Activated CD4-positive, CD25-positive, alpha-beta regulatory T cell treated with anti-CD3 and anti-CD28 coated beads, Interleukin-2, amount 50 U/mL, for 72 hours (primary cell): Measurements from ENCODE around the gene AURKA.
"Not testable (repeated sequence)": the region's sequence is repeated elsewhere in the genome, so short reads cannot be mapped to it uniquely, and the experiment has no call there.

ENCODE experiments used
- DNase-seq: peaks from one replicate; pipeline ENCODE4 v3.0.0; 2021

Gene AURKA

GRCh38 chr20:56420940-56421688 lies 29.1 kb upstream of the AURKA start:
- no peak for DNase-seq

- DNase-seq, result no peak
These were observed 28.0 kb upstream of the AURKA start for GRCh38 chr20:56420028-56420427.

GRCh38 chr20:56418385-56418861 lies 26.4 kb upstream of the AURKA start:
- no peak for DNase-seq

- no peak for DNase-seq
These were observed 25.9 kb upstream of the AURKA start for GRCh38 chr20:56417911-56418310.

- no peak for DNase-seq
These were observed 25.4 kb upstream of the AURKA start for GRCh38 chr20:56417402-56417801.

DNA sequence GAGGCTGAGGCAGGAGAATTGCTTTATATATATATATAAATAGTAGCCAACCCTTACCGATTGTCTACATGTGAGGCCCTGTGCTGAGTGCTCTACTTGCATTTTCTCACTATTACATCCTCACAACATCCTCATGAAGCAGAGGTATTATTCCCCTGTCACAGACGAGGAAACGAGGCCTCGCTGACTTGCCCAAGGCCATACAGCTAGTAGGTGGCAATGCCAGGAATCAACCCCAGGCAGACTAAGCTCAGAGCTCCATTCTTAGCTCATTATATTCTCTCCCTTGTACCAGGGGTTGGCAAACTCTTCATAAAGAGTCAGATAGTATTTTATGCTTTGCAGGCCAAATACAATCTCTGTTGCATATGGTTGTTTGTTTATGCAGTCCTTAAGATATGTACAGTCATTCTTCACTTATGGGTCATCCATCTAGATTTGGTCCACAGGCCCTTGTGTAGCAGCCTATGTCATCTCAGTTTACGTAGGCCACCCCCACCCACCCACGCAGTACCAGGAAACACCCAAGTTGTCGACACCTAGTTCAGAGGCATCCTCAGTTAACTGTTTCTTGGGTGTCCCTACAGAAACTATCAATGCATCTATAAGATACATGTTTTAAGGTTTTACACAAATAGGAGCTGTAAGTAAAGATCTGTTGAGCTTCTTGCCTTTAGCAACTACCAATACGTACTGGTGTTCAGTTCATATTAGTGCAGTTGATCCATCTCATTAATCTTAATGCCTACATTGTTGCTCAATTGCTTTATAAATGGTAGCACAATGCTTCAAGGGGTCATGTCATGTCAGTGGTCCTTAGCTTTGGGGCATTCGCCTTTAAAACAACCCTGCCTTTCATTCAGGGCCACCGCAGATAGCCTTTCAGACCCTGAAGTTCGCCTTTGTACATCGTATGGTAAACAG lies 23.1 kb upstream of the AURKA start:
- no peak for DNase-seq

DNA sequence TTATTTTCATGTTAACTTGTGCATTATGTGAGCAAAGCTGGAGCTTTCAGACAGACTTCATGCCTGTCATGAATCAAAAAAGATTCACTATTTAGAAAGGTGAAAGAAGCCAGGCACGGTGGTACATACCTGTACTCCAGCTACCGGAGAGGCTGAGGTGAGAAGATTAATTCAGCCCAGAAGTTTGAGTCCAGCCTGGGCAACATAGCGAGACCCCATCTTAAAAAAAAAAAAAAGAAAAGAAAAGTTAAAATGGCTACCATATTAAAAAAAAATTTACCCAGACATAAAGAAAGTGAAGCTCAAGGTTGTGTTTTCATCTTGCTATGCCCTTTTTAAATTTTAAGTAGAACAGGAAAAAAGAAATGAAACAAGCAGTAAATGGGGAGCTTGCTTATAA lies 20.9 kb upstream of the AURKA start:
- DNase-seq, result no peak

GRCh38 chr20:56412473-56412790 lies 20.4 kb upstream of the AURKA start:
- no peak for DNase-seq

DNA sequence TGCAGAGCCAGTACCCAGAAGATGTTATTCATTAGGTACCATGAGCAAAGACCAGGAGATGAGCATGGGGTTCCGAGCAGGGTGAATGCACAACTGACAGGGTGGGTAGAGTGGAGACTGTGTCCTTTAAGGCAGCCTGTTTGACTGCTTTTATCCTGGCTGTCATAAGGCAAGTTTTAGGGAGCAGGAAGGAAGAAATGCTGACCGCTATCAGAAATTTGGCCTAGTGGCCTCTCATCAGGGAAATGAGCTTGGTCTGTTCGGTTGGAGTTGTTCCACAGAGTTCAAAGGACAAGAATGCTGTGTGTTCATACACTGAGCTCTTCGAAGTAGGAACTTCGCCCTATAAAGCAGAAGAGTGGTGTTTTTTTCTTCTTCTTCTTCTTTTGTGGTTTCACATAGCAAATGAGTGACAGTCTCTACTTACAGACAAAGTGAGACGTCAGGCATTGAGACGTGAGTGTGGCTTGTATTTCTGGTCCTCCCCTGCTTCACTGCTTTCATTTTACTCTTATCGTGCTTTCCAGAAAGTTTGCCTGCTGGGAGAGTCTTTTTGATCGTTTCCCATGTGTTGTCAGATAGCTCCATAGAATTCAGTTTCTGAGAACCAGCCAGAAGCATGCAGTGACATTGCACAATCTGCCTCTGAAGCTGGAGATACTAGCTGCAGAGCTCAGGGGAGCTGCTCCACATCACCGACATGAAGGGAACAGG lies 19.9 kb upstream of the AURKA start, which contains the start of gene CASS4:
CASS4 (plus strand) TSS at position 502 of the 714 bp plus-strand sequence; CDS start at position 701, 199 bp downstream.
- no peak for DNase-seq

- DNase-seq, result not testable (repeated sequence)
These were observed 19.3 kb upstream of the AURKA start for GRCh38 chr20:56411287-56411686.

DNA sequence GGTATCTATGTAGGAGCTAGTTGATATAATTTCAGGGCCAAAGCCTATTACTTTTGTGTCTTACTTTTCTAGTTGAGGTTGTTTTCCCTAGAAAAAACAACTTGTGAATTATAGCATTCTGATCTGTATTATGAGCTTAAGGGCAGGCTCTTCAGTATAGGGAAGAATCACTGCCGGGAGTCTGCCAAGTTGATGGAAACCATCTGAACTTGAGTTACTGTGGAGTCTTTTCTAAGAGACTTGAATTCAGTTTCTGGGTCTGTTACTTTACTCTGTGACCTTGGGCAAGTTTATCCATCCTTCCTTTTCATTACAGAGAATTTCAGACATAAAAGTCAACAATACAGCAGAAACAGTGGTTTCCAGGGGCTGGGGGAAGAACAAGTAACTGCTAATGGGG lies 17.9 kb upstream of the AURKA start:
- no peak for DNase-seq

DNA sequence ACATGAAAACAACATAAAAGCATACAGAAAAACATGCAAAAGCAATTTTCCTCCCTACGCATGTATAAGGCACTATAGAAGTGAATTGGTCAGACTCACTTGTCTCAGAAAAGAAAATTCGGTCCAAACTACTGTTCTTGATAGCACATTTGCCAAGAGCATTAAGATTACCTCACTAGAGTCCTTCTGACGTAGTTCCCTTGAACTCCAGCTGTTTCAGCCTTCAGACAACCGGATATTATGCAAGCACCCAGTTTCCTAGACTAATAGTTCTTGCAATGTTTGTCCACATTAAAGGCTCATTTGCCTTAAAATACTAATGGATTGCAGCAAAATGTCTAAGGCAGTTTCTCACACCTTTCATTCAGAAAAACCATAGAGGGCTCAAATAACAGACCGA lies 17.5 kb upstream of the AURKA start:
- DNase-seq, result no peak

- DNase-seq, result no peak
These were observed 14.9 kb upstream of the AURKA start for GRCh38 chr20:56406910-56407309.

DNA sequence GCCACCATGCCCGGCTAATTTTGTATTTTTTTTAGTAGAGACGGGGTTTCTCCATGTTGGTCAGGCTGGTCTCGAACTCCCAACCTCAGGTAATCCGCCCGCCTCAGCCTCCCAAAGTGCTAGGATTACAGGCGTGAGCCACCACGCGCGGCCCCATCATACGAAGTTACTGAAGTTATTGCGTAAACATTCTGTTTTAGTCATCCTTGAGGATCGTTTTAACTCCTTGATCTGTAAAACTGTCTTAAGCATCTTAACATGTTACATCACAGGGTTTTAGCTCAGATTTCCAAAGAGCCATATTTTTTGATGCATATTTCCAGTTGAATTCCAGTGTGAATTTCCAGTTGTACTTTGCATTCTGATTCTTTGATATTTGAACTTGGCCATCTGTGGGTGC lies 13.3 kb upstream of the AURKA start:
- not testable (repeated sequence) for DNase-seq

DNA sequence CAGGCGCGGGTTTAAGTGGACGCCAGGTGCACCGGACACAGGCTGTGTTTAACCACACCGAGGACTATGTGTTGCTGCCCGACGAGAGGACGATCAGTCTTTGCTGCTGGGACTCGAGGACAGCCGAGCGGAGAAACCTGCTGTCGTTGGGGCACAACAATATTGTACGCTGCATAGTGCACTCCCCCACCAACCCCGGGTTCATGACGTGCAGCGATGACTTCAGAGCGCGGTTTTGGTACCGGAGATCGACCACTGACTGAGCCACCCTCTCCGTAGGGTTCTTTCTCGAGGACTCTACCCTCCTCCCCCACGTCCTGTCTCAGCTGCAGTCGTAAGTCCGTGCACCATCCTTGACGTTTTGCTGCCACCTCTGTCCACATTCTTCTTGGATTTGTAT lies 11.4 kb upstream of the AURKA start:
- no peak for DNase-seq

- no peak for DNase-seq
These were observed 8.1 kb upstream of the AURKA start for GRCh38 chr20:56400001-56400640.

DNA sequence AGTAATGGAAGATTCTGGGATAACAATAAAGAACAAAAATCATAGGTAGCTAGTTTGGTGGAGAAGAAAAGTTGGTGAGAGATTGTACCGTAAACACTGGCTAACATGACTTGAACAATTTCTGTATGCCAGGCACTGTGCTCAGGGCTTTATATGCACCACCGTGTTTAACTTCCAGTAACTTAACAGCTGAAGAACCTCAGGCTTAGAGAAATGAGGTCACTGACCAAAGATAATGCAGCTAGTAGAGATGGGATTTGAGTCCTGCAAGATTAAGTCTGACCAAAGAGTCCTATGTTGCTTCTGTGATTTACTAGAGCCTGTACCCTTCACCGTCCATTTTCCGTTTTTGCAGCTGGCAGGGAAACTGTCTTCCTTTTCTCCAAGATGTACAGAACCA lies 3.2 kb upstream of the AURKA start:
- no peak for DNase-seq

GRCh38 chr20:56393653-56394052 lies 1.6 kb upstream of the AURKA start:
- no peak for DNase-seq

GRCh38 chr20:56392881-56393482 lies 967 bp upstream of the AURKA start:
- no peak for DNase-seq

GRCh38 chr20:56391596-56392131 lies 351 bp downstream of the AURKA start:
- DNase-seq, result no peak

GRCh38 chr20:56391037-56391436 lies 978 bp downstream of the AURKA start:
- no peak for DNase-seq

DNA sequence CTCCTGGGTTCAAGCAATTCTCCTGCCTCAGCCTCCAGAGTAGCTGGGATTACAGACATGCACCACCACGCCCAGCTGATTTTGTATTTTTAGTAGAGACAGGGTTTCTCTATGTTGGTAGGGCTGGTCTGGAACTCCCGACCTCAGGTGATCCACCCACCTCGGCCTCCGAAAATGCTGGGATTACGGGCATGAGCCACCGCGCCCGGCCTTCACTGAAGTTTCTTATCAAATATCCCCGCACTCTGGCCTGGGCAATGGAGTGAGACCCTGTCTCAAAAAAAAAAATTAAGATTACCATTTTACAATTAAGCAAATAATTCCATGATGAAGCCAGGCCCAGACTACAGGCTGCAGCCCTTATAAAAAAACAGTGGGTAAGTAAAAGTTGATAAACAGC lies 1.6 kb downstream of the AURKA start:
- not testable (repeated sequence) for DNase-seq
